Ishikawa (cell line): ENCODE data around the gene LRRC26.

Experiments used
- CEBPB ChIP-seq: IDR thresholded peaks from 2 replicates; pipeline ENCODE4 v1.6.1; 2012
- CREB1 ChIP-seq: IDR thresholded peaks from 2 replicates; pipeline ENCODE4 v1.6.1; 2012; ENCODE audit warnings: low read depth
- EGR1 ChIP-seq: IDR thresholded peaks from 2 replicates; pipeline ENCODE4 v1.6.1; 2012
- EP300 ChIP-seq: IDR thresholded peaks from 2 replicates; pipeline ENCODE4 v1.6.1; 2012; ENCODE audit warnings: borderline replicate concordance
- FOXM1 ChIP-seq: IDR thresholded peaks from 2 replicates; pipeline ENCODE4 v1.6.1; 2012; ENCODE audit warnings: low read depth, borderline replicate concordance
- NFIC ChIP-seq: IDR thresholded peaks from 2 replicates; pipeline ENCODE4 v1.6.1; 2012
- RAD21 ChIP-seq: IDR thresholded peaks from 2 replicates; pipeline ENCODE4 v1.6.1; 2012; ENCODE audit warnings: low read depth
- REST ChIP-seq: IDR thresholded peaks from 2 replicates; pipeline ENCODE4 v1.6.1; 2012; ENCODE audit warnings: low read depth, mild to moderate bottlenecking
- TAF1 ChIP-seq: IDR thresholded peaks from 2 replicates; pipeline ENCODE4 v1.6.1; 2012; ENCODE audit warnings: low read depth, mild to moderate bottlenecking
- TCF12 ChIP-seq: IDR thresholded peaks from 2 replicates; pipeline ENCODE4 v1.6.1; 2012; ENCODE audit warnings: low read depth
- TEAD4 ChIP-seq: IDR thresholded peaks from 2 replicates; pipeline ENCODE4 v1.6.1; 2012
- USF1 ChIP-seq: IDR thresholded peaks from 2 replicates; pipeline ENCODE4 v1.6.1; 2012
- YY1 ChIP-seq: IDR thresholded peaks from 2 replicates; pipeline ENCODE4 v1.6.1; 2012; ENCODE audit warnings: low read depth
- ZBTB7A ChIP-seq: IDR thresholded peaks from 2 replicates; pipeline ENCODE4 v1.6.1; 2012; ENCODE audit warnings: low read depth
- TF ChIP-seq, protein P1 (sequence below): IDR thresholded peaks from 2 replicates; pipeline ENCODE4 v1.6.1; 2012

Gene LRRC26

DNA sequence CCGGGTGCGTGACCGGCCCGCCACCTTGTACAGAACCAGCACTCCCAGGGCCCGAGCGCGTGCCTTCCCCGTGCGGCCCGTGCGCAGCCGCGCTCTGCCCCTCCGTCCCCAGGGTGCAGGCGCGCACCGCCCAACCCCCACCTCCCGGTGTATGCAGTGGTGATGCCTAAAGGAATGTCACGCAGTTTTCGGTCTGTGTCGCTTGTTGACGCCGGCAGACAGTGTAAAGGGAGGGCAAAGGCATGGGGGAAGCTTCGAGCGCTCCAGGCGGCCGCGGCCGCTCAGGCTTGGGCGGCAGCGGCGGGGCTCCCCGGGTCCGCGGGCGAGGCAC, 1.3 kb downstream of the LRRC26 start:
- no peak for TF ChIP-seq USF1
- TF ChIP-seq TEAD4: no peak; the same call in 1 of the 2 replicates
- no peak for TF ChIP-seq EP300
- TF ChIP-seq CREB1: no peak
- TF ChIP-seq FOXM1: no peak
- TF ChIP-seq, protein P1, sequence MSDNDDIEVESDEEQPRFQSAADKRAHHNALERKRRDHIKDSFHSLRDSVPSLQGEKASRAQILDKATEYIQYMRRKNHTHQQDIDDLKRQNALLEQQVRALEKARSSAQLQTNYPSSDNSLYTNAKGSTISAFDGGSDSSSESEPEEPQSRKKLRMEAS: peak; percentile 64
- peak; percentile 16; the same call in 1 of the 2 replicates for TF ChIP-seq ZBTB7A
- TF ChIP-seq NFIC: no peak
- TF ChIP-seq YY1: no peak
- no peak for TF ChIP-seq EGR1
- no peak for TF ChIP-seq RAD21

DNA sequence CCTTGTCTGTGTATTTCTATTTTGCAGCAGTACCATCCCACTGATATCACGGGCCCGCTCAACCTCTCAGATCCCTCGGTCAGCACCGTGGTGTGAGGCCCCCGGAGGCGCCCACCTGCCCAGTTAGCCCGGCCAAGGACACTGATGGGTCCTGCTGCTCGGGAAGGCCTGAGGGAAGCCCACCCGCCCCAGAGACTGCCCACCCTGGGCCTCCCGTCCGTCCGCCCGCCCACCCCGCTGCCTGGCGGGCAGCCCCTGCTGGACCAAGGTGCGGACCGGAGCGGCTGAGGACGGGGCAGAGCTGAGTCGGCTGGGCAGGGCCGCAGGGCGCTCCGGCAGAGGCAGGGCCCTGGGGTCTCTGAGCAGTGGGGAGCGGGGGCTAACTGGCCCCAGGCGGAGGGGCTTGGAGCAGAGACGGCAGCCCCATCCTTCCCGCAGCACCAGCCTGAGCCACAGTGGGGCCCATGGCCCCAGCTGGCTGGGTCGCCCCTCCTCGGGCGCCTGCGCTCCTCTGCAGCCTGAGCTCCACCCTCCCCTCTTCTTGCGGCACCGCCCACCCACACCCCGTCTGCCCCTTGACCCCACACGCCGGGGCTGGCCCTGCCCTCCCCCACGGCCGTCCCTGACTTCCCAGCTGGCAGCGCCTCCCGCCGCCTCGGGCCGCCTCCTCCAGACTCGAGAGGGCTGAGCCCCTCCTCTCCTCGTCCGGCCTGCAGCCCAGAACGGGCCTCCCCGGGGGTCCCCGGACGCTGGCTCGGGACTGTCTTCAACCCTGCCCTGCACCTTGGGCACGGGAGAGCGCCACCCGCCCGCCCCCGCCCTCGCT, 1.9 kb downstream of the LRRC26 start:
- TF ChIP-seq TEAD4: no peak
- no peak for TF ChIP-seq NFIC
- TF ChIP-seq TAF1: no peak
- TF ChIP-seq YY1: no peak
- TF ChIP-seq USF1: no peak
- TF ChIP-seq REST: no peak
- no peak for TF ChIP-seq RAD21
- no peak; the same call in 1 of the 2 replicates for TF ChIP-seq ZBTB7A
- TF ChIP-seq TCF12: no peak
- TF ChIP-seq CREB1: no peak

DNA sequence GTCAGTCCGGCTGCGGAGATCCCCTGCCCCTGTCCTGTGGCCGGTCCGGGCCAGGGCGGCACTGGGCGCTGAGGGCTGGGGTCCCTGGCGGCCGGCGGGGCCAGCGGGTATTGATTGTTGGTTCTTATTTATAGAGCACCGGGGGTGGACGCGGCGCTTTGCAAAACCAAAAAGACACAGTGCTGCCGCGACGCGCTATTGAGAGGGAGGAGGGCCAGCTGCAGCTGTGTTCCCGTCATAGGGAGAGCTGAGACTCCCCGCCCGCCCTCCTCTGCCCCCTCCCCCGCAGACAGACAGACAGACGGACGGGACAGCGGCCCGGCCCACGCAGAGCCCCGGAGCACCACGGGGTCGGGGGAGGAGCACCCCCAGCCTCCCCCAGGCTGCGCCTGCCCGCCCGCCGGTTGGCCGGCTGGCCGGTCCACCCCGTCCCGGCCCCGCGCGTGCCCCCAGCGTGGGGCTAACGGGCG, 2.5 kb downstream of the LRRC26 start:
- TF ChIP-seq YY1 (no peak), EP300 (no peak), USF1 (no peak), TCF12 (no peak), CEBPB (no peak), TEAD4 (no peak), REST (no peak), CREB1 (no peak)
- TF ChIP-seq, protein P1: no peak

GRCh38 chr9:137166380-137167229, 3.2 kb downstream of the LRRC26 start:
- TF ChIP-seq TAF1 (no peak), TCF12 (no peak), ZBTB7A (no peak; the same call in 1 of the 2 replicates), TEAD4 (no peak), REST (no peak), EGR1 (no peak), FOXM1 (no peak), CREB1 (no peak), USF1 (peak; percentile 66), NFIC (no peak)
- TF ChIP-seq, protein P1: peak; percentile 16; the same call in 1 of the 2 replicates
